B cell (primary cell): ENCODE data around the gene JAK1.

Experiments used
- EZH2 ChIP-seq: IDR thresholded peaks from 2 replicates; pipeline ENCODE4 v1.6.1; 2012; ENCODE audit warnings: borderline replicate concordance, low read depth, mild to moderate bottlenecking, moderate library complexity, low read length; ENCODE audit not compliant: insufficient read depth, poor library complexity, severe bottlenecking
- TF ChIP-seq, protein P1 (sequence below): fragments of 200-600 bp; IDR thresholded peaks from one replicate; pipeline ENCODE4 v1.8.0; 2022; ENCODE audit warnings: antibody characterized with exemption, mild to moderate bottlenecking

DNA sequence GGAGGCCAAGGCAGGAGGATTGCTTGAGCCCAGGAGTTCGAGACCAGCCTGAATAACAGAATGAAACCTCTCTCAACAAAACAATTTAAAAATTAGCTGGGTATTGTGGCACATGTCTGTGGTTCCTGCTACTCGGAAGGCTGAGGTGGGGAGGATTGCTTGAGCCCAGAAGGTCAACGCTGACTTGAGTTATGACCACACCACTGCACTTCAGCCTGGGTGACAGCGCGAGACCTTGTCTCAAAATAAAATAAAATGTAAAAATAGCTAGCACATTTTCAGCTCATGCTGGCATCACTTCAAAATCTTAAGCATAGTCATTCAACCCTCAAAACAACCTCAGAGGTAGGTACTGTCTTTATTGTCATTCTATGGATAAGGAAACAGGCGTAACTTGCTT lies 6.4 kb downstream of the JAK1 start:
- TF ChIP-seq EZH2 = no peak
- TF ChIP-seq, protein P1, sequence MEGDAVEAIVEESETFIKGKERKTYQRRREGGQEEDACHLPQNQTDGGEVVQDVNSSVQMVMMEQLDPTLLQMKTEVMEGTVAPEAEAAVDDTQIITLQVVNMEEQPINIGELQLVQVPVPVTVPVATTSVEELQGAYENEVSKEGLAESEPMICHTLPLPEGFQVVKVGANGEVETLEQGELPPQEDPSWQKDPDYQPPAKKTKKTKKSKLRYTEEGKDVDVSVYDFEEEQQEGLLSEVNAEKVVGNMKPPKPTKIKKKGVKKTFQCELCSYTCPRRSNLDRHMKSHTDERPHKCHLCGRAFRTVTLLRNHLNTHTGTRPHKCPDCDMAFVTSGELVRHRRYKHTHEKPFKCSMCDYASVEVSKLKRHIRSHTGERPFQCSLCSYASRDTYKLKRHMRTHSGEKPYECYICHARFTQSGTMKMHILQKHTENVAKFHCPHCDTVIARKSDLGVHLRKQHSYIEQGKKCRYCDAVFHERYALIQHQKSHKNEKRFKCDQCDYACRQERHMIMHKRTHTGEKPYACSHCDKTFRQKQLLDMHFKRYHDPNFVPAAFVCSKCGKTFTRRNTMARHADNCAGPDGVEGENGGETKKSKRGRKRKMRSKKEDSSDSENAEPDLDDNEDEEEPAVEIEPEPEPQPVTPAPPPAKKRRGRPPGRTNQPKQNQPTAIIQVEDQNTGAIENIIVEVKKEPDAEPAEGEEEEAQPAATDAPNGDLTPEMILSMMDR = no peak
